Activated naive CD4-positive, alpha-beta T cell (primary cell): ENCODE results near the gene SELP.

Experiments used
- DNase-seq, 4 experiments: peaks; one replicate each; lab custom pipeline; 2025; lab: John Stamatoyannopoulos, UW

Gene SELP

GRCh38 chr1:169576241-169576934 is 53.5 kb downstream of the SELP start:
- no peak for DNase-seq

DNA sequence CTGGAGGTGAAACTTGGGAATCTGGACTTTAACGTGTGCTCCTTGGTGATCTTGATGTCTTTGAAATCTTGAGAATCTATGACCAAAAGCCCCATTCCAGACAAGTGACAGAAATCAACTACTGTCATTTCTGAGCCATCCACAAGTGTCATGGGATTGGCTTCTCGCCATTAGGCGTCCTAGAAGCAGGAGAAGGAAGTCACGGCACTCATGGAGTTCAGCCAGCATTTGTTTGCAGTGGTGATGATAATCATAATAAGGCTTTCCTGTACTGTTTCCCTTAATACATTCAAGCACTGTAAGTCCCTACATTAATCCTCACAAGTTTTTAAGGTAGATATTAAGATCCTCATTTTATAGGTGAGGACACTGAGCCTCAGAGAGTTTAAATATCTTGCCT is 55.6 kb downstream of the SELP start:
- DNase-seq: no peak

DNA sequence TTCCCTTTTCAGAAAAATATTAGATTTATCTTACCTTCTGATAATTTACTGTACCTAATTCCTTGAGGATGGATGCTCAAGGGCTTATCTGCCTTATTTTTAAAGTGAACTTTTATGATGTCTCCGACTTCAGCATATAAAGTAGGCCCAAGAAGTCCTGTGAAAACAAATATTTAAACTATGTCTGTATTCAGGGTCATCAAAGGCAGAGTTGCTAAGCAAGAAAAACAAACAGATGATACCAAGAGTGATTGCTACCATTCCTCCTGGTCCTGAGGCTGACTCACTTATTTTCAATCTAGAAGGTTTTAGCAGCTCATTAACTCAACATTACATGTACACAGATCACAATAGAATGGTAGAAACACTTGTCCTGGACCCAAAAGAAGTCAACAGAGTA is 57.7 kb downstream of the SELP start:
- no peak for DNase-seq

- no peak for DNase-seq
Observed at GRCh38 chr1:169571450-169571849, 58.5 kb downstream of the SELP start.

DNA sequence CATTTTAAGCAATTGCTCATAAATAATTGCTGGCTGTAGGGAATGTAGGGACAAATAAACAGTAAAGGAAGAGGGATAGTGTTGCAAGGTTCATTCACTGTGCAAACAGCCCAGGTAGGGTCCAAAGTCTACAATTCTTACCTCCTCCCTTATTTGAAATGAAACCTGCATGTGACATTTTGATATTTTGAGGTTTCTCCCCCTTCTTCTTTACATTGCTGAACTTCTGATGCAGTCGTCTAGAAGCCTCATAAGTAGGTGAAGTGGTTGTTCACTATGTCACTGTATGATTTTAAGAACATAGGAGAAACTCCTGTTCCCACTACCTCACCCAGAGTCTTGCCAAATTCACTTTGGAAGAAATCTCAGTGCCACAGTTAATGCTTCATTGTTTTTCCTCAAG is 59.8 kb downstream of the SELP start:
- DNase-seq: no peak

- no peak for DNase-seq
Observed at GRCh38 chr1:169568497-169568896, 61.4 kb downstream of the SELP start.

GRCh38 chr1:169565335-169566271 is 64.3 kb downstream of the SELP start:
- DNase-seq: no peak

DNA sequence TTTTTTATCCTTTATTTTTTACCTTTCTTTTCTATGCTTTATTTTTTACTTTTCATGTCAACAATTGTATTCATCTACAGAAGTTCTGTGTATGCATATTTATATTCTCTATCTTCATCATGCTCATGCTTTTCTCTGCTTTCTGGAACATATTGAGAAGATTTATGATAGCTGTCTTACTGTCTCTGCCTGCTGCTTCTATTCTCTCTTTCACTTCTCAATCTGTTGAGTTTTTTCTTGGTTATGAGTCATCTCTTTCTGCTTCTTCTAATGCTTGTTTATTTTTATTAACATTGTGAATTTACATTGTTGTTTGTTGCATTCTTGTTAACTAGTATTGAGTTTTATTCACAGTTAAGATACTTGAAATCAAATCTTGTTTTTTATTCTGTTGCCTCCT is 66.3 kb downstream of the SELP start:
- no peak for DNase-seq

GRCh38 chr1:169563019-169563615 is 66.8 kb downstream of the SELP start:
- DNase-seq: no peak

DNA sequence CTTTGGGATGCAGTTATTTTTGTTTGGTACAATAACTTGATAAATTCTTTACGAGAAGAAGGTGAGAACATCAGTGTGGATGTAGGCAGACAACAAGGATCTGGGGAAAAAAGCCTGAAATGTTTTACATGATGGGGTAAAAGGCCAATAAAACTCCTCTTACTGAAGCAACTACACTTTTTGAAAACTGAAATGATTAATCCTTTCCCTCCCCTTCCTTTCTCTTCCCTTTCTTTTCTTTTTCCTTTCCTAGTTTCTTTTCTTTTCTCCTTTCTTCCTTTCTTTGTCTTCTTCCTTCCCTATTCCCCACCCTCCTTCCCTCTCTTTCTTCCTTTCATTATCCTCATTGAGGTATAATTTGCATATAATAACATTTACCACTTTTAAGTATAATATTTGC is 68.2 kb downstream of the SELP start:
- no peak for DNase-seq

- DNase-seq: no peak
Observed at GRCh38 chr1:169557131-169557530, 72.8 kb downstream of the SELP start.

DNA sequence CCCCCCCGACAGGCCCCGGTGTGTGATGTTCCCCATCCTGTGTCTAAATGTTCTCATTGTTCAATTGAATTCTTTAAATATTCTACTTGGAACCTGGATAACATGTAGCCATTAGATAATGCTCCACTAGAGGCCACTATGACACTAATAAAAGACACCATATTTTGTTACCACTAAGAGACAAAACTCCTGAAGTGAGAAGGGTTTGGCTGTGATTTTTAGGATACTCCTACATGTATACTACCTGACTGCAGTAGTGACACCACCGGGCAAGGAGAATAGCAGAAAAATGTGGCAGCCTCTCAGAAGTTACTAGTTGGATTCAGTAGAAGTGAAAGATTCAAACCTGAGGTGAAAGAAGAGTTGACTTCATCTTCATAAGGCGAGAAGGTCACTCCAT is 79.6 kb downstream of the SELP start:
- no peak for DNase-seq

GRCh38 chr1:169548282-169548681 is 81.6 kb downstream of the SELP start:
- DNase-seq: no peak

DNA sequence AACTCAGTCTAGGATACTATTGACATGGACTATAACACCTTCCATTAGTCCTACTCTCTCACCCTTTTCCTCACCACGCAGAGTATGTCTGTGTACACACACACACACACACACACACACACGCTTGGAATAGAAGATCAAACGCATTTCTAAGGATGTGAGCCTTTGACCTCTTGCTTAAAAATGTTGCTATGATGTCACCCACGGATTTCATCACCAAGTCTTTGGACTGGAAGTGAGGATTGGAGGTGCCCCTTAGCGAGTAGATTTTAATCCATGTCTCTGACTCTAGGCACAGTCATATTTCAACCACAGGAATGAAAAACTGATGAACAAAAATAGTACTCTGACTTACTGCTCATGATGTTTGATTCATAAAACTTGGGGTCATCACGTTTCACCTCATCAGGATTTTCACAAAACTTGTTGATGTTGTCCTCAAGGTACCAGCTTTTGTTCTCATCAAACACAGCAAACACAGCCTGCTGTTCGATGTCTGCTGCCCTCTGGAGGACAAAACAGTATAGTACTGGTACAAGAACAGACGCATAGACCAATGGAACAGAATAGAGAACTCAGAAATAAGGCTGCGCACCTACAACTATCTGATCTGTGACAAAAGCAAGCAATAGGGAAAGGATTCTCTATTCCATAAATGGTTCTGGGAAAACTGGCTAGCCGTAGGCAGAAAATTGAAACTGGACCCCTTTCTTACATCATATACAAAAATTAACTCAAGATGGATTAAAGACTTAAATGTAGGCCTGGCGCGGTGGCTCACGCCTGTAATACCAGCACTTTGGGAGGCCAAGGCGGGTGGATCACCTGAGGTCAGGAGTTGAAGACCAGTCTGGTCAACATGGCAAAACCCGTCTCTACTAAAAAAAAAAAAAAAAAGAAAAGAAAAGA is 83.6 kb downstream of the SELP start:
- DNase-seq: peak in 1 of 4 experiments; percentile 7

DNA sequence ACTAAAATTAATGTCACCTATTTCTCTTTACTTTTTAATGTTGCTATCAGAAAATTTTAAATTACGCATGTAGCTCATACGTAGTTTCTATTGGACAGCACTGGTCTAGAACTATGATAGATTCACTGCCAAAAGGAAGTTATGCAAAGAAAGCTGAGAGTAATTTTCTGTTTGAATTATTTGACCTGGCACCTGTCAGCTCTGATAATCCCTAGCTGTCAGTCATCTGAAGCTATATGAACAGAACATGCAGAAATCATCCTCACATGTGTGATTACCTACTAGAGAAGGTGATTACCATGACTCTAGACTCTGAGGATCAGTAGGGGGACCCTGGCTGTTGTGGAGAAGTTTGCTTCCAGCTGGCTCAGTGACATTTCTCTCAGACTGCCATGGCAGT is 84.5 kb downstream of the SELP start:
- DNase-seq: no peak

- no peak for DNase-seq
Observed at GRCh38 chr1:169538998-169539871, 90.7 kb downstream of the SELP start.
